ENCODE results near the gene LRRC74B.

DNA sequence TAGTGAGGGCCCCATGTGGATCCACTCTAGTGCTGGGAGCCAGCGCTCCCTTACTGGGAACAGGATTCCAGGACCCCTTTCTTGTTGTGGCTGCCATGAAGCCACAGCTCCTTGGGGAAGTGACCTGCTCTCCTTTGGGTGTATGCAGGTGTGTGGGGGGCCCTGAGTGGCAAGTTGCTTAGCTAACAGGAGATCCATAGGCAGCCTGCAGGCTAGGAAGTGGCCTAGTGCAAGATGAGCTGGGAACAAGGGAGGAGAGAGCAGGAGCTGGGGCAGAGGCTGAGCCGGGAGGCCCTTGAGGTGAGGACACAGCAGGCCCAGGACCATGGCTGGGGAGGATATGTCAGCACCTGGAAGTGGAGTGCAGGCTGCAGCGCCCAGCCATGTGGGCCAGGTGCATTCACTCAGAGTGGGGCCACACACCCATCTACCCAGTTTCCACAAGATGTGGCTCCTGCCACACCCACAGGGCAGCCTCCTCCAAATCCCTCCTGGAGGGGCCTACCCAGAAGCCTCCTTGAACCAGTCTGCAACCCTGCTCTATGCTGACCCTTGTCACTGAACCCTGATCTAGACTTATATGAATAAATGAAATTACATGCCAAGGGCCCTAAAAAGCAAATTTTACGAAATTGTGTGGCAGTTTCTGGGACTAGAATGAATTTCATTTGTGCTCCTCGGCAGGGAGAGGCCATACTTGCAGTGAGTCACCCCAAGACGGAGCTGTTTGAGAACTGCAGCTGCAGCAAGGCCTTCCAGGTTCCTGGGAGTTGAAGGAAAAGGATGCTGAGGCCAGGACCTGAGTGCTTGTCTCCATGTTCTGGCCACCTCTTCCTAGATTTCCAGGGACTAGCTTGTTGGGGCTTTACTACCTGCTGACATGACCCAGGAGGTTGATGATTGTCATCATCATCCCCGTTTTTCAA lies 47.1 kb upstream of the LRRC74B start:
- TF ChIP-seq RFX5 (IDR thresholded peaks at IDR 0.05) (no peak), SREBF2 (IDR thresholded peaks at IDR 0.05) (no peak), MAFK (IDR thresholded peaks at IDR 0.05; ENCODE audit: partially characterized antibody) (no peak), KDM5A (IDR thresholded peaks at IDR 0.05) (no peak), POLR2A (IDR thresholded peaks at IDR 0.05; ENCODE audit: low read length) (peak; percentile 15; the same call in 1 of the 2 replicates), POLR2AphosphoS2 (conservative IDR thresholded peaks at IDR 0.05; ENCODE audit: low read length) (no peak), CEBPB (IDR thresholded peaks at IDR 0.05) (no peak)
- TF ChIP-seq, protein P1, sequence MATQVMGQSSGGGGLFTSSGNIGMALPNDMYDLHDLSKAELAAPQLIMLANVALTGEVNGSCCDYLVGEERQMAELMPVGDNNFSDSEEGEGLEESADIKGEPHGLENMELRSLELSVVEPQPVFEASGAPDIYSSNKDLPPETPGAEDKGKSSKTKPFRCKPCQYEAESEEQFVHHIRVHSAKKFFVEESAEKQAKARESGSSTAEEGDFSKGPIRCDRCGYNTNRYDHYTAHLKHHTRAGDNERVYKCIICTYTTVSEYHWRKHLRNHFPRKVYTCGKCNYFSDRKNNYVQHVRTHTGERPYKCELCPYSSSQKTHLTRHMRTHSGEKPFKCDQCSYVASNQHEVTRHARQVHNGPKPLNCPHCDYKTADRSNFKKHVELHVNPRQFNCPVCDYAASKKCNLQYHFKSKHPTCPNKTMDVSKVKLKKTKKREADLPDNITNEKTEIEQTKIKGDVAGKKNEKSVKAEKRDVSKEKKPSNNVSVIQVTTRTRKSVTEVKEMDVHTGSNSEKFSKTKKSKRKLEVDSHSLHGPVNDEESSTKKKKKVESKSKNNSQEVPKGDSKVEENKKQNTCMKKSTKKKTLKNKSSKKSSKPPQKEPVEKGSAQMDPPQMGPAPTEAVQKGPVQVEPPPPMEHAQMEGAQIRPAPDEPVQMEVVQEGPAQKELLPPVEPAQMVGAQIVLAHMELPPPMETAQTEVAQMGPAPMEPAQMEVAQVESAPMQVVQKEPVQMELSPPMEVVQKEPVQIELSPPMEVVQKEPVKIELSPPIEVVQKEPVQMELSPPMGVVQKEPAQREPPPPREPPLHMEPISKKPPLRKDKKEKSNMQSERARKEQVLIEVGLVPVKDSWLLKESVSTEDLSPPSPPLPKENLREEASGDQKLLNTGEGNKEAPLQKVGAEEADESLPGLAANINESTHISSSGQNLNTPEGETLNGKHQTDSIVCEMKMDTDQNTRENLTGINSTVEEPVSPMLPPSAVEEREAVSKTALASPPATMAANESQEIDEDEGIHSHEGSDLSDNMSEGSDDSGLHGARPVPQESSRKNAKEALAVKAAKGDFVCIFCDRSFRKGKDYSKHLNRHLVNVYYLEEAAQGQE (IDR thresholded peaks at IDR 0.05) = no peak
- TF ChIP-seq, protein P2, sequence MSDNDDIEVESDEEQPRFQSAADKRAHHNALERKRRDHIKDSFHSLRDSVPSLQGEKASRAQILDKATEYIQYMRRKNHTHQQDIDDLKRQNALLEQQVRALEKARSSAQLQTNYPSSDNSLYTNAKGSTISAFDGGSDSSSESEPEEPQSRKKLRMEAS (IDR thresholded peaks at IDR 0.05) = no peak
- TF ChIP-seq, protein P3, sequence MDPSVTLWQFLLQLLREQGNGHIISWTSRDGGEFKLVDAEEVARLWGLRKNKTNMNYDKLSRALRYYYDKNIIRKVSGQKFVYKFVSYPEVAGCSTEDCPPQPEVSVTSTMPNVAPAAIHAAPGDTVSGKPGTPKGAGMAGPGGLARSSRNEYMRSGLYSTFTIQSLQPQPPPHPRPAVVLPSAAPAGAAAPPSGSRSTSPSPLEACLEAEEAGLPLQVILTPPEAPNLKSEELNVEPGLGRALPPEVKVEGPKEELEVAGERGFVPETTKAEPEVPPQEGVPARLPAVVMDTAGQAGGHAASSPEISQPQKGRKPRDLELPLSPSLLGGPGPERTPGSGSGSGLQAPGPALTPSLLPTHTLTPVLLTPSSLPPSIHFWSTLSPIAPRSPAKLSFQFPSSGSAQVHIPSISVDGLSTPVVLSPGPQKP (IDR thresholded peaks at IDR 0.05; ENCODE audit: low read depth, low read length) = no peak
- TF ChIP-seq, protein P4, sequence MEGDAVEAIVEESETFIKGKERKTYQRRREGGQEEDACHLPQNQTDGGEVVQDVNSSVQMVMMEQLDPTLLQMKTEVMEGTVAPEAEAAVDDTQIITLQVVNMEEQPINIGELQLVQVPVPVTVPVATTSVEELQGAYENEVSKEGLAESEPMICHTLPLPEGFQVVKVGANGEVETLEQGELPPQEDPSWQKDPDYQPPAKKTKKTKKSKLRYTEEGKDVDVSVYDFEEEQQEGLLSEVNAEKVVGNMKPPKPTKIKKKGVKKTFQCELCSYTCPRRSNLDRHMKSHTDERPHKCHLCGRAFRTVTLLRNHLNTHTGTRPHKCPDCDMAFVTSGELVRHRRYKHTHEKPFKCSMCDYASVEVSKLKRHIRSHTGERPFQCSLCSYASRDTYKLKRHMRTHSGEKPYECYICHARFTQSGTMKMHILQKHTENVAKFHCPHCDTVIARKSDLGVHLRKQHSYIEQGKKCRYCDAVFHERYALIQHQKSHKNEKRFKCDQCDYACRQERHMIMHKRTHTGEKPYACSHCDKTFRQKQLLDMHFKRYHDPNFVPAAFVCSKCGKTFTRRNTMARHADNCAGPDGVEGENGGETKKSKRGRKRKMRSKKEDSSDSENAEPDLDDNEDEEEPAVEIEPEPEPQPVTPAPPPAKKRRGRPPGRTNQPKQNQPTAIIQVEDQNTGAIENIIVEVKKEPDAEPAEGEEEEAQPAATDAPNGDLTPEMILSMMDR (IDR thresholded peaks at IDR 0.05) = no peak
